Medulla oblongata (tissue), 1 donor: ENCODE results near the gene CAPZA1.
"Not testable (repeated sequence)": the region's sequence is repeated elsewhere in the genome, so short reads cannot be mapped to it uniquely, and the experiment has no call there.

Source experiments
- DNase-seq: peaks from one replicate; pipeline ENCODE4 v3.0.0-alpha.2; 2015; ENCODE audit errors: extremely low spot score

CAPZA1 gene

GRCh38 chr1:112626887-112627286 is 7.3 kb downstream of the CAPZA1 start:
- no peak for DNase-seq

- DNase-seq = no peak
Observed at GRCh38 chr1:112628516-112628915, 8.9 kb downstream of the CAPZA1 start.

GRCh38 chr1:112629256-112629655 is 9.6 kb downstream of the CAPZA1 start:
- DNase-seq = no peak

- DNase-seq = no peak
Observed at GRCh38 chr1:112633628-112634027, 14.0 kb downstream of the CAPZA1 start.

- DNase-seq = no peak
Observed at GRCh38 chr1:112634367-112634766, 14.7 kb downstream of the CAPZA1 start.

- no peak for DNase-seq
Observed at GRCh38 chr1:112636056-112636455, 16.4 kb downstream of the CAPZA1 start.

- DNase-seq = no peak
Observed at GRCh38 chr1:112636597-112637253, 17.1 kb downstream of the CAPZA1 start.

GRCh38 chr1:112637254-112638109 is 17.9 kb downstream of the CAPZA1 start:
- DNase-seq = peak; percentile 63

- no peak for DNase-seq
Observed at GRCh38 chr1:112638110-112638428, 18.4 kb downstream of the CAPZA1 start.

- not testable (repeated sequence) for DNase-seq
Observed at GRCh38 chr1:112640437-112640836, 20.8 kb downstream of the CAPZA1 start.

GRCh38 chr1:112643080-112643479 is 23.4 kb downstream of the CAPZA1 start:
- no peak for DNase-seq

- DNase-seq = no peak
Observed at GRCh38 chr1:112646225-112646624, 26.6 kb downstream of the CAPZA1 start.

- no peak for DNase-seq
Observed at GRCh38 chr1:112651205-112651604, 31.6 kb downstream of the CAPZA1 start.

- DNase-seq = no peak
Observed at GRCh38 chr1:112665857-112666256, 46.2 kb downstream of the CAPZA1 start.

- DNase-seq = no peak
Observed at GRCh38 chr1:112666946-112667345, 47.3 kb downstream of the CAPZA1 start.

GRCh38 chr1:112672009-112672408 is 52.4 kb downstream of the CAPZA1 start:
- no peak for DNase-seq

- DNase-seq = no peak
Observed at GRCh38 chr1:112672842-112673241, 53.2 kb downstream of the CAPZA1 start.

GRCh38 chr1:112673592-112674439 is 54.2 kb downstream of the CAPZA1 start:
- DNase-seq = peak; percentile 63

- peak; percentile 53 for DNase-seq
Observed at GRCh38 chr1:112674440-112674985, 54.9 kb downstream of the CAPZA1 start, which contains the start of gene MOV10. MOV10 (plus strand) TSS chr1:112674659; CDS start chr1:112674913, 254 bp downstream.

GRCh38 chr1:112674986-112675727 is 55.5 kb downstream of the CAPZA1 start:
- DNase-seq = peak; percentile 50

GRCh38 chr1:112675728-112676381 is 56.2 kb downstream of the CAPZA1 start:
- DNase-seq = peak; percentile 14
